Measurements from ENCODE around the gene ATP8B3.
"Not testable (repeated sequence)": the region's sequence is repeated elsewhere in the genome, so short reads cannot be mapped to it uniquely, and the experiment has no call there.

The ATP8B3 gene

DNA sequence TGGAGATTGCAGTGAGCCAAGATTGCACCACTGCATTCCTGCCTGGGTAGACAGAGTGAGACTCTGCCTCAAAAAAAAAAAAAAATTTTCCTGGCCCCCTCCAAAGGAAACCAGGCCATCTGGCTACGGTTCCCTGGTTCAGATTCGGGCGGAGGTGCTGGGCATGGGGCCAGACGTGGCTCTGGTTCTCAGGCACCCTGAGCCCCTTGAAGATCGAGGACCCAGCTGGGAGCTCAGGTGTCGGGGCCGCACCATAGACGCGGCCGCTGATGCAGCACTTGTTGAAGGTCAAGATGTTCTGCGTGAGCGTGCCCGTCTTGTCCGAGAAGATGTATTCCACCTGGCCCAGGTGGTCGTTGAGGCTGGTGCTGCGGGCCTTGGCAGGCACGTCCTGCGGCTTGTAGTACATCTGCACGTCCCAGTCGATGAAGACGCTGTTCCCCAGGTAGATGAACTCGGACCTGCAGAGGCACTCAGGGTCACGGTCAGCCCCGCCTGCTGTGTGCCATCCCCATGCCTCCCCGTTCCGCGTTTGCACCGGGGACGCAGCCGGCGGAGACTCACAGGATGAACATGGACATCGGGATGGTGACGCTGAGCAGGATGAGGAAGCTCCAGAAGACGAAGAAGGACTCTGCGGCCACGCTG is 12.3 kb downstream of the ATP8B3 start:
- in situ Hi-C loops (cut with MboI; ENCODE audit: low sequenced_read_pairs) = no loop called here

DNA sequence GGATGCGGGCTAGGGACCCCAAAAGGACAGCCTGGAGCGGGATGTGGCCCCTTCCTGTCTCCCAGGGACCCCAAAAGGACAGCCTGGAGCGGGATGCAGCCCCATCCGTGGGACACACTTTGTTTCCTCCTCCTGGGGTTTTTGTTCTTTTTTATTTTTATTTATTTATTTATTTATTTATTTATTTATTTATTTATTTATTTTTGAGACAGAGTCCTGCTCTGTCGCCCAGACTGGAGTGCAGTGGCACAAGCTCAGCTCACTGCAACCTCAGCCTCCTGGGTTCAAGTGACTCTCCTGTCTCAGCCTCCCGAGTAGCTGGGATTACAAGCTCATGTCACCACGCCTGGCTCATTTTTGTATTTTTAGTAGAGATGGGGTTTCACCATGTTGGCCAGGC is 14.8 kb downstream of the ATP8B3 start:
- in situ Hi-C loops (cut with MboI; ENCODE audit: low sequenced_read_pairs) = not testable (repeated sequence)

DNA sequence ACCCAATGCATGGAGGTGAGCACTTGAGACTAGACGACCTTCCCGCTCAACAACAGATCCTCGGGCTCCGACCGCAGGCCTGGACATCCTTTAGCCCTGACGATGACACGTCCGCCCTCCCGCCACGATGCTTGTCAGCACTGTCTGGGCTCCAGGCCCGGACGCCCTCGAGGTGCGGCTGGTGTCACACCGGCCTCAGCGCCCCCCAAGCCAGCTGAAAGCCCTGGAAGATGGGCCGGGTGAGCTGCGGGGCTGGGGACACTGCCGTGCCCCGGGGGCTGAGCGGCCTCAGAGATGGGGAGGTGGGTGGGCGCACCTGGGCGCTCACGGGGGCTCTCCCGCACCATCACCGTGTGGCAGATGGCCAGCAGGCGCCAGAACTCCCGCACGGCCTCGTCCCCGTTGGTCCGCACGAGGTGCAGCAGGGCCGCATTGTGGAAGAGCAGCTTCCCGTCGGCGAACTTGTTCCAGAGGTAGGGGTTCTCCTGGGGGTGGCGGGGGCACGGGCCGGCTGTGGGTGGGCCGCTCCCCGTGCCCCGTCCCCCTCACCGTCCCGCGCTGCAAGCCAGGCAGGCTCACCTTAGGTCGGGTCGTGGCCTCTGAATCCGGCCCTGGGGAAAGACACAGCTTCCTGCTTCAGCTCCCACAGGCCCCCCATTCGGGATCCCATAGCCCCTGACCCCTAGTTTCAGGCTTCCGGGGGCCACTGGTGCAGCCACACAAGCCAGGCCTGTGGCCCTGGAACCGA is 15.5 kb downstream of the ATP8B3 start:
- in situ Hi-C loops (cut with MboI; ENCODE audit: low sequenced_read_pairs) = no loop called here

DNA sequence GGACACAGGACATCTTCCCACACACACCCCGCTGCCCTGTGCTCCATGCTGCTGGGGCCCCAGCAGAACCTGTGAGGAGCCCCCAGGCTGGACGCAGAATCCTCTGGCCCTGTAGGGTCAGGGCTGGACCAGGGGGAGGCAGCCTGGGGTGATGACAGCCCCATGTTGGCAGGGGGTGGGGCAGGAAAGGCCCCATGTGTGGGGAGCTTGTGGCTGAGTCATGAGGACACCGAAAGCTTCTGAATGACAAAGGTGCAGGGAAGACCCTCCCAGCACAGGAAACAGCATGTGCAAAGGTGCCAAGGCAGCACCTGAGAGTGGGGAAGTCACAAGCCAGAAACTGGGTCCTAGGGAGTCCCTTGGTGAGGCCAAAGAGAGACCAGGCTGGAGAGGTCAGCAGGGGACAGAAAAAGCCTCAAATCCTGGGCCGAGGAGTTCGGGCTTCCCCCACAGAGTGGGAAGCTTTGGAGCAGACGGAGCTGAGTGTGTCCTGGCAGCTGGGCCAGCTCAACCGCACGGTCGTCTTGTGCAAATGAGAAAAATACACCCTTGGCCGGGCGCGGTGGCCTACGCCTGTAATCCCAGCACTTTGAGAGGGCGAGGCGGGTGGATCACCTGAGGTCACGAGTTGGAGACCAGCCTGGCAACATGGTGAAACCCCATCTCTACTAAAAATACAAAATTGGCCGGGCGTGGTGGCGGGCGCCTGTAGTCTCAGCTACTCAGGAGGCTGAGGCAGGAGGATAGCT is 17.5 kb downstream of the ATP8B3 start:
- in situ Hi-C loops (cut with MboI; ENCODE audit: low sequenced_read_pairs) = no loop called here

DNA sequence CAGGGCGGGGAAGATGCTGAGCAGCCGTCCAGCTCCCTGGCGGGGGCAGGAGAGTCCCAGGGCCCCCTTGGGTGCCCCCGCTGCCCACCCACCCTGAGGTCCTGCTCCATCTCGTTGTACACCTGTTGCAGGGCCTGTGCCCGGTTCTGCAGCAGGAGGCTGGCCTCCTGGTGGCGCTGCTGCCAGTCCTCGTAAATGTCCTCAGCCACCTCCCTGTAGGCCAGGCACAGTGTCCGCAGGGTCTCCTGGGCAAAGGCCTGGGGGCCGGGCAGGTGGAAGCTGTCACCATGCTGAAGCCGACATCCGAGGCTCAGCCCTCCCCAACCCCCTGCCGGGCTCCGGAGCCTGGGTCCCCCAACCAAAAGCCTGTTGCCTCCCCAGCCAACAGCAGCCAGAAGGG is 20.2 kb downstream of the ATP8B3 start:
- in situ Hi-C loops (cut with MboI; ENCODE audit: low sequenced_read_pairs) = no loop called here

DNA sequence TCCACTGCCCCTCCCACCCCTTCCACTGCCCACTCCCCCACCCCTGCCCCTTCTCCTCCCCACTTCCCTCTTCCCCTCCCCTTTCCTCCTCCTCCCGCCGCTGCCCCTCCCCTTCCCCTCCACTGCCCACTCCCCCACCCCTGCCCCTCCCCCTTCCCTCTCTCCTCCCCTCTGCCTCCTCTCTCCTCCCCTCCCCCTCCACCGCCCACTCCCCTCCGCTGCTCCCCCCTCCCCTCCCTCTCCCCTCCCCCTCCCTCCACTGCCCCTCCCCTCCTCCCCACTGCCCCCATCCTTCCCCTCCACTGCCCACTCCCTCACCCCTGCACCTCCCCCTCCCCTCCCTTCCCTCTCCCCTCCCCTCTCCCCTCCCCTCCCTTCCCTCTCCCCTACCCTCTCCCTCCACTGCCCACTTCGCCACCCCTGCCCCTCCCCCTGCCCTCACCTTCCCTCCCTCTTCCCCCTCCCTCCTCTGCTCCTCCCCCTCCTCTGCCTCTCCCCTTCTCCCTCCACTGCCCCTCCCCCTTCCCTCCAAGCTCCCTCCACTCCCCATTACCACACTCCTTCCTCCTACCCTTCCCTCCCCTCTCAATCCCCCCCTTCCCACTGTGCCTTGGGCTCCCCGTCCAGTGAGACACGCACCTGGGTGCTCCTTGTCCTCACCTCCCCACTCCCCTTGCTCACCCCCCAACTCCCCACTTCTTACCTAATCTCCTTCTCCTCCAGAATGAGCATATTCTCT is 21.9 kb downstream of the ATP8B3 start:
- in situ Hi-C loops (cut with MboI; ENCODE audit: low sequenced_read_pairs) = no loop called here

DNA sequence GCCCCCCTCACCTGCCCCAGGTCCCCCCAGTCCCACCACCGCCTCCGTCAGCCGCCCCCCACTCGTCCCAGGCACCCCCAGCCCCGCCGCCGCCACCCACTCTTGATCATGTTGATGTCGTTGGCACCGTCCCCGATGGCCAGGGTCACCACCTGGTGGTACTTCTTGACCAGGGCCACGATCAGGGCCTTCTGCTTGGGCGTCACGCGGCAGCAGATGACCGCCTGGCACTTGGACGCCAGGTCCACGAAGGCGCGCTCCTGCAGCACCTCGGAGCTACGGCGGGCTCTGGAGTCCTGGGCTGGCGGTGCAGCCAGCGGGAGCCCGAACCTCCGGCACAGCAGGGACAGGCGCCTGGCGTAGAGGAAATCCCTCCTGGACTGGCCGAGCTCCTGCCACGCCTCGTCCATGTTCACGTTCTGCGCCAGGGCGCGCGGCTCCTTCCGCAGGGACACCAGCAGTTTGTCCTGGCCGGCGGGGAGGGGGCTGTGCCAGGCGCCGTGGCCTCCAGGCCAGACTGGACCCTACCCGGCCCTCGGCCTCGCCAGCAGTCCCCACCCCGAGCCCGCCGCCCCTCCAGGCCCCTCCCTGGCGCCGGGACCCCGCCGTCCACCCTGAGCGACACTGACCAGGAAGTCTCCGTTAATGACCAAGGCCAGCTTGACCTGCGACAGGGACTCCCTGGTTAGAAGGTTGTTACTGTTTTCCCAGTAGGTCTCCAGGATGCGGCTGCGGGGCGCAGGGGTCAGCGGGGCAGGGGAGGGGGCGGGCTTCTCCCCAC is 22.6 kb downstream of the ATP8B3 start:
- in situ Hi-C loops (cut with MboI; ENCODE audit: low sequenced_read_pairs) = no loop called here

DNA sequence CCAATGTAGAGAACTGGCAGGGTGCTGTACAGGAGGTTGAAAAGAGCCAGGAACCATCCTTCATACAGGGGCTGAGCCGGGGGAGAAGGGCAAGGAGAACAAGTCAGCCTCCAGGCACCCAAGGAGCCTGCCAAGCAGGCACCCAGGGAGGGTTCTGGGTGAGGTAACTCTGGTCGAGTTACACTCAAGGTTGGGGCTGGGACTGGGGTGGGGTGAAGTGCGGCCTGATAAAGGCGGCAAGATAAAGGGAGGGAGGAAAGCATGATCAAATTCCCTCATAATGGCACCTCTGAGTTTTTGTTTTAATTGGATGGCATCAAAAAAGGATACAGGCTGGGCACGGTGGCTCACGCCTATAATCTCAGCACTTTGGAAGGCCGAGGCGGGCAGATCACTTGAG is 25.0 kb downstream of the ATP8B3 start:
- in situ Hi-C loops (cut with MboI; ENCODE audit: low sequenced_read_pairs) = no loop called here

DNA sequence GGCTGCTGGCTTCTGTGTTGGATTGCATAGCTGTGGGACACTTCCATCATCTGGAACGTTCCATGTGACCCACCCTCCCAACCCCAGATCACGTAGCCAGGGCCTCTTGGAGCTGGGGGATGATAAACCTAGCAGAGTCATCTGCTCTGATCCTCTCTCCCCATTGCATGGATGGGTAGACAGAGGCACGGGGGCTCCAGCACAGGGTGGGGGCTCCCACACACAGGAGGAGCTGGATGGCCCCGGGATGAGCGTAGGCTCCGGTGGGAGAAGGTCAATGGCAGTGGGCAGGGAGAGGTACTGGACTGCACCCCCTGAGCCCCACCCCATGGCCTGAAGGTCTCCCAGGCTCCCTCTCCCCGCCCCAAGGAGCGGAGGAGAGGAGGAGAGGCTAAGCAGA is 25.4 kb downstream of the ATP8B3 start:
- in situ Hi-C loops (cut with MboI; ENCODE audit: low sequenced_read_pairs) = no loop called here

DNA sequence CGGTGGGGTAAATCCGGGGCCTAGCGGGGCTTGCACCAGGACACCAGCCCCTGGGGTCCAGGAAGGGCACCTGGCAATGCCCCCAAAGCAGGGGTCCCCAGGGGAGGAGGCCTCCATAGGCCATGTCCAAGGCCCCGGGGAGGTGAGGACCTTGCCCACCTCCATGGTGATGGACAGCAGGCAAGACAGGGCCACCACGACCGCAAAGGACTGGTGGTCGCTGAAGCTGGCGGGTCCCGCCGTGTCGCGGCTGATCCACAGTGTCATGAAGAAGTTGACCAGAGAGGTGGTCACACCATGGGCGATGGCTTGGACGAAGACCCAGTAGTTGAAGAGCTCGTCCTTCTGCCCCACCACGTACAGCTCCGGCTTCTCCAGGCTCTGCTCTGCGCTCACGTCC is 26.8 kb downstream of the ATP8B3 start:
- in situ Hi-C loops (cut with MboI; ENCODE audit: low sequenced_read_pairs) = no loop called here

DNA sequence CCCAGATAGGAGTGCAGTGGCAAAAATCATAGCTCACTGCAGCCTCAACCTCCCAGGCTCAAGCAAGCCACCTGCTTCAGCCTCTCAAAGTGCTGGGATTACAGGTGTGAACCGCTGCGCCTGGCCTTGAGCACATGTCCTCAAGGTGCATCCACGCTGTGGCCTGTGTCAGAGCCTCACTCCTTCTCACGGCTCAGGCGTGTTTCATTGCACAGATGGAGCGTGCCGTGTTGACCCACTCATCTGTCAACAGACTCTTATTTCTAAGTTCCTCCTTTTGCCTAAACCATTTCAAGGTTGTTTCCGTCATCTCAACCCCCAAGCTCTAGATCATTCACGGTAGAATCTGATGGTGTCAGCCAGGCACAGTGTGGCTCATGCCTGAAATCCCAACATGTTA is 28.2 kb downstream of the ATP8B3 start:
- in situ Hi-C loops (cut with MboI; ENCODE audit: low sequenced_read_pairs) = no loop called here

DNA sequence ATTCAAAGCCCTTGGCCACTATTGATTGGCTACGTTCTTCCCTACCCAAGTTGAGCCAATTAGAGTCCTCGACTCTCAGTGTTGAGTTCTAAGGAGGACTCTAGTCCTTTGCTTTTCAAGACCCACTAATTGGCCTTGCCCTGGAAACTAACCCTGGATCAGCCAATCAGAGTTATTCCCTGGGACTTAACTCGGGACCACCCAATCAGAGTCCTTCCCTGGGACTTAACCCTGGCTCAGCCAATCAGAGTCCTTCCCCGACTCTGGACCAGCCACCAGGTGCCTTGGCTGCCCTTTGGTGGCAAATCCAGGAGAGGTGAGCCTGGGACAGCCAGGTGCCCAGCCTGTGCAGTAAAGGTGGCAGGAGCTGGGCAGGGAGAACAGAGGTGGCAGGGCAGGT is 28.7 kb downstream of the ATP8B3 start:
- in situ Hi-C loops (cut with MboI; ENCODE audit: low sequenced_read_pairs) = no loop called here

DNA sequence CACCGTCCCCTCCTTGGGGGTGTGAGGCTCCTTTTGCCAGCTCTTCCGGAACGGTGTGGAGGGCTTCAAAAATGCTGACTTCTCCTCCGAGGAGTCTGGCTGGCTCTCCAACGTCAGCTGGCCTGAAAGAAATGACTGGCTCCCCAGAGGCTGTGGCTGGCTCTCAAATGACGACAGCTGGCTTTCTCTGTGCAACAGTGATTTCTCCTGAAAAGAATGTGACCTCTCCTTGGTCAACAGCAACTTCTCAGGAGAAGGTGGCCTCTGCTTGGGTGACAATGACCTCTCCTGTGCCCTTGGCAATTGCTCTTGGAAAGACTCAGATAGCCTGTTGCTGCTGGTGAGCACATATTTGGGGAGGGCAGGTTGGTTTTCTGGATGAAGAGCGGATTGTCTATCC is 29.6 kb downstream of the ATP8B3 start:
- in situ Hi-C loops (cut with MboI; ENCODE audit: low sequenced_read_pairs) = no loop called here

DNA sequence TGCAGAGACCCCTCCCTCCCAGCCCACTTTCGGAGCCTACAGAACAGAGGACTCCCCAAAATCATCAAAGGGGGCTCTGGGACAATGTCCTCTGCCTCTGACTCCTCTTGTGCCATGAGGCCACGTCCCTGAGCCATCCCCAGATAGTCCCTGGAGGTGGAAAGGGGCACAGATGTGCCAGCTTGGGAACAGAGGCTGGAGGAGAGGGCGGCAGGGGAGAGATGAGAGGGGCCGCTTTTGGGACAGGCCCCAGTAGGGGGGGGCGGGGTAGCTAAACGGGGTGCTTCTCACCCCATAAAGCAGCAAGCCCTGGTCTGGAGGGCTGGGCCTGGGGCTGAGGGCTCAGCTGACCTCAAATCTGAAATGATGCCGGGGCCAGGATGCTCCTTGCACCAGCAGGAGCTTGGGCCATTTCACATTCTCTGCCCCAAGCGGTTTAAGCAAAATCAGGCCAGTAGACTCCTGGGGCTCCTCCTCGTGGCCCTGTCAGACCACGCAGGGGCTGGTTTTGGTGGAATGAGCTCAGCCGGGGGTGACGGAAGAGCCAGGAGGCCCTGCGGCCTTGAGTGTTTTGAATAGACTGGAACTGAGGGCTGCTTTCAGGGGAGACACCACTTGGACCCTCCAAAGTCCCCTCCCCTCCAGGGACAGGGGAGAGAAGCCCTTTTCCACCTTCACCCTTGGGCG is 31.7 kb downstream of the ATP8B3 start:
- in situ Hi-C loops (cut with MboI; ENCODE audit: low sequenced_read_pairs) = no loop called here

DNA sequence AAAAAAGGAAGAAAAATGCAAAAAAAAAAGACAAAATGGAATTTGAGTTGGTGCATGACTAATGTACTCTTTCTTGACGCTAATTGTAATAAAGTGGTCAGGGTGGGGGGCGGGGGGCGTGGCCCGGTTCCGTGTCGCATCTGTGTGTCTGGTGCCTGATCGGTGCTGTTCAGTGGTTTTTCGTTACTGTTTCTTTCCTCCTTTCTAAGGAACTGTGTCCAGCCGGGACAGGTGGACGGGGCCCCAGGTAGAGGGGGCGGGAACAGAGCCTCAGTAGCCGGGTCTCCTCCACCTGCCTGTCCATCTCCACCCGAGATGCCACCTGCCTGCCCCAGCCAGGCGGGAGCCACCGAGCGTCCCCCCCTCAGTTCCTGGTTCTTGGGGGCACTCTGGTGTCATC is 32.5 kb downstream of the ATP8B3 start:
- in situ Hi-C loops (cut with MboI; ENCODE audit: low sequenced_read_pairs) = no loop called here

DNA sequence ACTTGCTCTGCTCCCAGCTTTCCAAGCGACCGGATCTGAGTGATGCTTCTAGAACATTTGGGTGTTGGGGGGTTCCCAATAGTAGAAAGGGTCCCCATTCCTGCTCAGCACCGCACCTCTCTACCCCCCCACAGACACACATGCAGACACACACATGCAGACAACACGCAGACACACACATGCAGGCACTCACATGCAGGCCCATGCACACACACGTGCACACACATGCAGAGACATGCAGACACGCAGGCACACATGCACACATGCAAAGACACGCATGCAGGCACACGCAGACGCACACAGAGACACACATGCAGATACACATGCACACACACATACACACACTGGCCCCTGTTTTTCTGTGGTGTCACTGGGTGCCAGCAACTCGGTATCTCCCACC is 34.9 kb downstream of the ATP8B3 start:
- in situ Hi-C loops (cut with MboI; ENCODE audit: low sequenced_read_pairs) = no loop called here

DNA sequence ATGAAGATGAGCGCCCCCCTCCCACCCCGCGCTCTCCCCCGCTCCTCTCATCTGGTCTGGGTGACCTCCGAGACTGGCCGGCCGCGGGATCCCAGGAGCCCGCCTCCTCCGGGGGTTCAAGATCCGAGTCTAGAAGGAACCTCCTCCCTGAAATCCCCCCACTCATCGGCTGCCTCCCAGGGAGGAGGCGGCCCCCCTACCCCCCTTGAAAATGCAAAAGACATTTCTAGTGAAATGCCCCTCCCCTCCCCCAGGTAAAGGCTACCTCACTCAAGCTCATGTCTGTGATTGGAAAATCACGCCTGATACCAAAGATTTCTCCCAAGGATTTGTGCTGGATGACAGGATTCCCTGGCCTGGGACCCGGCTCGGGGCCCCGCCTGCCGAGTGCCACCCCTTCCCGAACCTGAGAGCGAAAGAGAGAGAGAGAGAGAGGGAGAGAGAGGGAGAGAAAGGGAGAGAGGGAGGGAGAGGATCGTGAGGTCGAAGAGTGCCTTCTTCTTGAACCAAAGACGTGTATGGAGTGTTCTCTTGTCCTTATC is 35.4 kb downstream of the ATP8B3 start:
- in situ Hi-C loops (cut with MboI; ENCODE audit: low sequenced_read_pairs) = no loop called here

DNA sequence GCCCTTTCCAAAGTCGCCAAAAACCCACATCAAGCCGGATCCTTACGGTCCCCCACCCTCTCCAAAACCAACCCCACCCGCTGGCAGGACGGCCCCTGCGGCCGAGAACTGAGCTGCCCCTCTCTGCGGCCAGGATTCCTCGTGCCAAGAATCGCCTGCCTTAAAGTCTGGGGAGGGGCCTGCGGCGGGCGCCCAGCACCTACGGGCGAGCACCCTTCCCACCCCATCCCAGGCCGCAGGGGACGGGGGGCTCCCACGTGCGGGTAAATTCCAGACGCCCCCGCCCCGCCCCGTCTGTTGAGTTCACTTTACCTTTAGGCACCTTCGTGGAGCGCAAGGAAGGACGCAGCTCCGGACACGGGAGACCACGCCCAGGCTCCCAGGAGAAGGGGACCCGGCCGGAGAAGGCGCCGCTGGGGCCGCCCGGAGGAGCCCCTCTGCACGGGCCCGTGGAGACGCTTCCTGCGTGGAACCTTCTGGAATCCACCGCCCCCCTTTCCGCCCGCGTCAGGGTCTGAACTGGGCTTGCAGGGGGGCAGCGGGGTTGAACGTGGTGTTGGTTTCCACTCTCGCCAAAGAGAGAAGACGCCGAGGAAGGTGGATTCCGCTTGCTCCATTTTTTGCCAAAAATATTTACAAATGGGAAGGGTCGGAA is 36.0 kb downstream of the ATP8B3 start:
- in situ Hi-C loops (cut with MboI; ENCODE audit: low sequenced_read_pairs) = no loop called here

Measured in HL-60/S4 treated with retinoic acid at 250 ng/mL for 4 days and 3 days (cell line).